ENCODE measurements around the gene EGF. TPM values are rescaled to one million over a fixed set of nuclear protein-coding genes. Genes with fewer than 3 reads are reported as not detected.

EGF gene
- total RNA-seq, 1 experiment from 2014 or later = 1.5 TPM

DNA sequence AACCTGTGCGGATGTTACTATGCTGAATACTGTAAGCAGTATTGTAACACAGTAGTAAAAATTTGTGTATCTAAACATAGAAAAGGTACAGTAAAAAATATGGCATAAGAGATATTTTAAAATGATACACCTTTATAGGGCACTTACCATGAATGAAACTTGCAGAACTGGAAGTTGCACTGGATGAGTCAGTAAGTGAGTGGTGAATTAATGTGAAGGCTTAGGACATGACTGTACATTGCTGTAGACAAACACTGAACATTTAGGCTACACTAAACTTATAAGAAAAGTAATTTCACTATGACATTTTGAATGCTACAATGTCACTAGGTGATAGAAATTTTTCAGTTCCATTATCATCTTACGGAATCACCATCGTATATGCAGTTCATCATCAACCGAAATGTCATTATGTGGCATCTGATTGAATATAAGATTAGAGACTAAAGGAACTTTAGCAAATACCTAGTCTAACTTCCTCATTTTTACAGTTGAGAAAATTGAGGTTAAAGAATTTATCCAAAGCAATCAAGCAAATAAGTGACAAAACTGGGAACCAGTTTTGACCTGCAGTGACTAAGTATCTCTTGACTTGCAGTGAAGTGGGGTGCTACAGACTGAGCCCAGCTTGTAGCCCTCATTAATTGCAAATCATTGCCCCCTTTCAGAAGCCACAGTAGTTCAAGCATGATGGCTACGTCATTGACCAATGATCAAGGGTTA lies 55.3 kb downstream of the EGF start:
- Mint-ChIP-seq H3K9me3 (no peaks in the 10 kb centered on the region), H3K36me3 (ENCODE audit: insufficient read depth in 1 of 3, low read depth in 3 of 3) (no peaks in the 10 kb centered on the region), H3K27me3 (ENCODE audit: low read depth) (no peaks in the 10 kb centered on the region), H3K27ac (no peak overlapping the region), H3K4me3 (no peak overlapping the region), H3K4me1 (peaks cover 8 to 10% of the 10 kb centered on the region in 2 experiments)
- H3K27me3 ChIP-seq (ENCODE audit: insufficient read depth, low read length) = no peaks in the 10 kb centered on the region
- no peak overlapping the region for H3K27ac ChIP-seq (ENCODE audit: insufficient read length, low read depth, low read length)
- no peak for DNase-seq
- H4K20me1 ChIP-seq (ENCODE audit: control insufficient read depth, insufficient read depth, insufficient read length) = no peaks in the 10 kb centered on the region
- no peak overlapping the region for H2BK15ac ChIP-seq (ENCODE audit: low read depth, low read length)
- H3K9ac ChIP-seq (ENCODE audit: extremely low read depth, insufficient read length, low read length) = no peak overlapping the region
- H4K8ac ChIP-seq (replicated peaks; ENCODE audit: insufficient read length, low read depth, low read length) = no peak overlapping the region
- H3K4me1 ChIP-seq (ENCODE audit: insufficient read depth, low read length) = peaks cover 7% of the 10 kb centered on the region; the same call in 1 of the 2 replicates
- H3K14ac ChIP-seq (ENCODE audit: insufficient read depth, low read length) = no peak overlapping the region
- H3K23ac ChIP-seq (ENCODE audit: insufficient read length, low read depth, low read length) = no peak overlapping the region
- H4K5ac ChIP-seq (ENCODE audit: insufficient read length, low read depth, low read length) = no peak overlapping the region
- no peak overlapping the region for H2AFZ ChIP-seq (ENCODE audit: low read length)
- H3K18ac ChIP-seq (ENCODE audit: insufficient read length, low read depth, low read length) = no peak overlapping the region
- no peaks in the 10 kb centered on the region for H3K23me2 ChIP-seq (ENCODE audit: insufficient read length, low read depth, low read length, poor library complexity, severe bottlenecking)
- H3K9me3 ChIP-seq (ENCODE audit: control insufficient read depth, low read depth, low read length) = no peaks in the 10 kb centered on the region
- no peak overlapping the region for H3K4ac ChIP-seq (ENCODE audit: low read depth, low read length)
- no peak overlapping the region for H3T11ph ChIP-seq (ENCODE audit: low read length)
- no peak overlapping the region for H2BK120ac ChIP-seq (ENCODE audit: low read depth, low read length, poor library complexity, severe bottlenecking)
- no peak overlapping the region for H2BK12ac ChIP-seq (ENCODE audit: insufficient read length, low read depth, low read length)
- no CpG with 5 or more reads among the region's 5 CpGs for WGBS (ENCODE audit: extremely low coverage, insufficient read length, low lambda C conversion rate)
- no peak overlapping the region for H2BK5ac ChIP-seq (ENCODE audit: insufficient read length, low read length)
- H4K91ac ChIP-seq (ENCODE audit: insufficient read length, low read depth, low read length) = no peak overlapping the region
- no peaks in the 10 kb centered on the region for H3K79me2 ChIP-seq (ENCODE audit: insufficient read depth, low read length)
- no peak overlapping the region for H3K4me2 ChIP-seq (ENCODE audit: insufficient read depth, insufficient read length, low read length)
- no peak overlapping the region for H2BK20ac ChIP-seq (ENCODE audit: low read depth, low read length, poor library complexity, severe bottlenecking)
- TF ChIP-seq, protein P1, sequence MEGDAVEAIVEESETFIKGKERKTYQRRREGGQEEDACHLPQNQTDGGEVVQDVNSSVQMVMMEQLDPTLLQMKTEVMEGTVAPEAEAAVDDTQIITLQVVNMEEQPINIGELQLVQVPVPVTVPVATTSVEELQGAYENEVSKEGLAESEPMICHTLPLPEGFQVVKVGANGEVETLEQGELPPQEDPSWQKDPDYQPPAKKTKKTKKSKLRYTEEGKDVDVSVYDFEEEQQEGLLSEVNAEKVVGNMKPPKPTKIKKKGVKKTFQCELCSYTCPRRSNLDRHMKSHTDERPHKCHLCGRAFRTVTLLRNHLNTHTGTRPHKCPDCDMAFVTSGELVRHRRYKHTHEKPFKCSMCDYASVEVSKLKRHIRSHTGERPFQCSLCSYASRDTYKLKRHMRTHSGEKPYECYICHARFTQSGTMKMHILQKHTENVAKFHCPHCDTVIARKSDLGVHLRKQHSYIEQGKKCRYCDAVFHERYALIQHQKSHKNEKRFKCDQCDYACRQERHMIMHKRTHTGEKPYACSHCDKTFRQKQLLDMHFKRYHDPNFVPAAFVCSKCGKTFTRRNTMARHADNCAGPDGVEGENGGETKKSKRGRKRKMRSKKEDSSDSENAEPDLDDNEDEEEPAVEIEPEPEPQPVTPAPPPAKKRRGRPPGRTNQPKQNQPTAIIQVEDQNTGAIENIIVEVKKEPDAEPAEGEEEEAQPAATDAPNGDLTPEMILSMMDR (conservative IDR thresholded peaks at IDR 0.05) = no peak
- H3K56ac ChIP-seq (ENCODE audit: insufficient read length, low read depth, low read length) = no peak overlapping the region
- H2AK5ac ChIP-seq (ENCODE audit: insufficient read length, low read length) = no peak overlapping the region
- no peaks in the 10 kb centered on the region for H3K79me1 ChIP-seq (ENCODE audit: insufficient read depth, low read depth, low read length, poor library complexity, severe bottlenecking)
